Adipocyte (in vitro differentiated cells): ENCODE data around the gene FNDC8.
"Not testable (repeated sequence)": the region's sequence is repeated elsewhere in the genome, so short reads cannot be mapped to it uniquely, and the experiment has no call there.

ENCODE experiments used
- DNase-seq: peaks from one replicate; pipeline ENCODE4 v3.0.0-alpha.2; 2015; ENCODE audit warnings: low read depth
- H3K27me3 ChIP-seq: replicated peaks from 2 replicates; pipeline ENCODE4 v1.7.0; 2013; ENCODE audit warnings: mild to moderate bottlenecking, low read length, moderate library complexity; ENCODE audit not compliant: control insufficient read depth, insufficient read depth
- H3K36me3 ChIP-seq: 2 replicates; pipeline ENCODE4 v1.7.0; 2013; ENCODE audit warnings: low read length, mild to moderate bottlenecking, moderate library complexity; ENCODE audit not compliant: control insufficient read depth, insufficient read depth, severe bottlenecking
- H3K4me1 ChIP-seq: 2 replicates; pipeline ENCODE4 v1.7.0; 2013; ENCODE audit warnings: mild to moderate bottlenecking, low read length, moderate library complexity; ENCODE audit not compliant: control insufficient read depth, insufficient read depth
- H3K4me3 ChIP-seq: 2 replicates; pipeline ENCODE4 v1.7.0; 2013; ENCODE audit warnings: mild to moderate bottlenecking, low read length, moderate library complexity
- H3K9ac ChIP-seq: 2 replicates; pipeline ENCODE4 v1.7.0; 2013; ENCODE audit warnings: mild to moderate bottlenecking, low read length, moderate library complexity
- H3K9me3 ChIP-seq: 2 replicates; pipeline ENCODE4 v1.7.0; 2013; ENCODE audit warnings: mild to moderate bottlenecking, low read length, moderate library complexity; ENCODE audit not compliant: control insufficient read depth

The FNDC8 gene

GRCh38 chr17:35147375-35147905 lies 26.0 kb downstream of the FNDC8 start, which contains the start of gene UNC45B:
Gene UNC45B, plus strand, starts transcription at chr17:35147817. Its CDS starts 447 bp downstream, at chr17:35148264.
- Histone ChIP-seq H3K9ac (no peak within 1 kb of the TSS), H3K4me3 (no peak within 1 kb of the TSS), H3K4me1 (no peaks in the 10 kb centered on the region), H3K36me3 (no peaks in the 10 kb centered on the region), H3K9me3 (no peaks in the 10 kb centered on the region), H3K27me3 (peaks cover 25% of the 10 kb centered on the region)
- no peak for DNase-seq

- Histone ChIP-seq H3K36me3 (no peaks in the 10 kb centered on the region), H3K27me3 (peaks cover 30% of the 10 kb centered on the region), H3K4me1 (peaks cover 3% of the 10 kb centered on the region), H3K9ac (no peak overlapping the region), H3K9me3 (no peaks in the 10 kb centered on the region), H3K4me3 (no peak overlapping the region)
- DNase-seq = no peak
Measured at GRCh38 chr17:35148144-35148543, 26.7 kb downstream of the FNDC8 start.

GRCh38 chr17:35149941-35150340 lies 28.5 kb downstream of the FNDC8 start:
- no peak overlapping the region for H3K4me3 ChIP-seq
- DNase-seq = no peak
- no peaks in the 10 kb centered on the region for H3K9me3 ChIP-seq
- H3K36me3 ChIP-seq = no peaks in the 10 kb centered on the region
- H3K27me3 ChIP-seq = peaks cover 33% of the 10 kb centered on the region
- H3K9ac ChIP-seq = no peak overlapping the region
- H3K4me1 ChIP-seq = peaks cover 3% of the 10 kb centered on the region

DNA sequence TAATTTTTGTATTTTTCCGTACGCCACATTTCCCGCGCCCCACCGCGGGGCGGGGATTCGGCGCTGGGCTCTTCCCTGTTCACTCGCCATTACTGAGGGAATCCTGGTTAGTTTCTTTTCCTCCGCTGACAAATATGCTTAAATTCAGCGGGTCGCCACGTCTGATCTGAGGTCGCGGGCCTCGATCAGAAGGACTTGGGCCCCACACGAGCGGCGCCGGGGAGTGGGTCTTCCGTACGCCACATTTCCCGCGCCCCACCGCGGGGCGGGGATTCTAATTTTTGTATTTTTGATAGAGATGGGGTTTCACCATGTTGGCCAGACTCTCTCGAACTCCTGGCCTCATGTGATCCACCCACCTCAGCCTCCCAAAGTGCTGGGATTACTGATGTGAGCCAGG lies 29.7 kb downstream of the FNDC8 start:
- H3K9ac ChIP-seq, H3K36me3 ChIP-seq, DNase-seq, H3K9me3 ChIP-seq, H3K4me1 ChIP-seq, H3K4me3 ChIP-seq: not testable (repeated sequence)
- peaks cover 33% of the 10 kb centered on the region for H3K27me3 ChIP-seq

DNA sequence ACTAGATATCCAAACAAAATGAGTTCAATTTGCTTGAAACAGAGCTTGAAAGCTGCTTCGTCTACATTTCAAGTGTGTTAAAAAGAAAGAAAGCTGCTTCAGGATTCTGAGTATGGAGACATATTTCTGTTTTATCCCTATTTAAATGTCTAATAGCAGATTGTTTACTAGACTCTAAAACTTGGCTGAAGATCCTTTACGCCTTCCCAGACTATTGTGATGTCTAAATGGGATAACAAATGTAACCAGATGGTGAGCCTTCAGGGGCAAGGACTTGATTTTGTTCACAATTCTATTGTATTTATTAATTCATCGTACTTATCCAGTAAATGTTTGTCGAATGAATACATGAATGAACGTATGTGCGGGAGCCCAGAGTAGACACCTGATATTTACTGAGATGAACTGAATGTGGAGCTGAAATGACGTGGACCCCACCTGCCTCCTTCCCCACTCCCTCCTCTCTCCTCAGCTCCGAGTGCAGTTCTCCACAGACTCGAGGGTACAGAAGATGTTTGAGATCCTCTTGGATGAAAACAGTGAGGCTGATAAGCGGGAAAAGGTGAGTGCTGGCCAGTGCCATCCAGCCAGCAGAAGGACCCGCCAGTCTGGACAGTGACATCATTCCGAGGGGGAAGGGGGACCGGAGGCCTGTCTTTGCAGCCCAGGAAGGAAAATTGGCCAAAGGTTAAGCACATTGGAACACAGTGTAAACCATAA lies 31.2 kb downstream of the FNDC8 start:
- H3K9ac ChIP-seq = no peak overlapping the region
- H3K4me1 ChIP-seq = peaks cover 3% of the 10 kb centered on the region
- peaks cover 22% of the 10 kb centered on the region for H3K27me3 ChIP-seq
- DNase-seq = no peak
- no peaks in the 10 kb centered on the region for H3K36me3 ChIP-seq
- no peaks in the 10 kb centered on the region for H3K9me3 ChIP-seq
- H3K4me3 ChIP-seq = no peak overlapping the region

- no peak for DNase-seq
- H3K4me3 ChIP-seq = no peak overlapping the region
- H3K36me3 ChIP-seq = no peaks in the 10 kb centered on the region
- H3K9me3 ChIP-seq = no peaks in the 10 kb centered on the region
- H3K4me1 ChIP-seq = peaks cover 3% of the 10 kb centered on the region
- peaks cover 20% of the 10 kb centered on the region for H3K27me3 ChIP-seq
- no peak overlapping the region for H3K9ac ChIP-seq
Measured at GRCh38 chr17:35154196-35155165, 33.1 kb downstream of the FNDC8 start.

GRCh38 chr17:35155246-35155645 lies 33.8 kb downstream of the FNDC8 start:
- Histone ChIP-seq H3K36me3 (no peaks in the 10 kb centered on the region), H3K4me1 (peaks cover 3% of the 10 kb centered on the region), H3K9ac (no peak overlapping the region), H3K4me3 (no peak overlapping the region), H3K27me3 (peaks cover 27% of the 10 kb centered on the region), H3K9me3 (no peaks in the 10 kb centered on the region)
- DNase-seq = no peak

DNA sequence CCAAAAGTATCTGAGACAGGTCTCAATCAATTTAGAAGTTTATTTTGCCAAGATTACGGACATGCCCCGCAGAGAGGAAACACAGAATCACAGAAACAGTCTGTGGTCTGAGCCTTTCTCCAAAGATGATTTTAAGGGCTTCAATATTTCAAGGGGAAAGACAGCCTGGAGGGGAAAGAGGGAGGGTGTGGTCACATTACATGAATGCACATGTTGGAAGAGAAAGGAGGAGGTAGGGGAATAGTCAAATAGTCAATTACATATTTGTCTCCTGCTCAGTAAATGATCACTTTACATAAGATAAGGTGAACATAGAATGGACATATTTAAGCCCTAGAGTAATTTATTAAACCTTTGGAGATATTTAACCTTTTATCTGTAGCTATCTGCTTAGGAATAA lies 38.5 kb downstream of the FNDC8 start:
- peaks cover 12% of the 10 kb centered on the region for H3K27me3 ChIP-seq
- no peaks in the 10 kb centered on the region for H3K9me3 ChIP-seq
- H3K4me1 ChIP-seq = no peaks in the 10 kb centered on the region
- H3K9ac ChIP-seq = no peak overlapping the region
- no peaks in the 10 kb centered on the region for H3K36me3 ChIP-seq
- no peak overlapping the region for H3K4me3 ChIP-seq
- DNase-seq = no peak

GRCh38 chr17:35160354-35161201 lies 39.2 kb downstream of the FNDC8 start:
- H3K9me3 ChIP-seq = no peaks in the 10 kb centered on the region
- peaks cover 12% of the 10 kb centered on the region for H3K27me3 ChIP-seq
- H3K9ac ChIP-seq = no peak overlapping the region
- no peak for DNase-seq
- no peaks in the 10 kb centered on the region for H3K4me1 ChIP-seq
- H3K4me3 ChIP-seq = no peak overlapping the region
- no peaks in the 10 kb centered on the region for H3K36me3 ChIP-seq

- H3K9me3 ChIP-seq = no peaks in the 10 kb centered on the region
- no peak overlapping the region for H3K9ac ChIP-seq
- H3K4me3 ChIP-seq = no peak overlapping the region
- DNase-seq = no peak
- H3K36me3 ChIP-seq = no peaks in the 10 kb centered on the region
- H3K27me3 ChIP-seq = peaks cover 12% of the 10 kb centered on the region
- no peaks in the 10 kb centered on the region for H3K4me1 ChIP-seq
Measured at GRCh38 chr17:35161281-35161761, 39.9 kb downstream of the FNDC8 start.
